ENCODE data around the gene PDZD2. TPM values are rescaled to one million over a fixed set of nuclear protein-coding genes. Genes with fewer than 3 reads are reported as not detected.

The PDZD2 gene
- total RNA-seq, 4 donors from 2014 or later, result 6.2 to 21.4 (median 11.8) TPM

GRCh38 chr5:31823472-31823871, 184.5 kb downstream of the PDZD2 start:
- TF ChIP-seq POLR2A (IDR thresholded peaks at IDR 0.05), result no peak
- TF ChIP-seq CTCF (IDR thresholded peaks at IDR 0.05), result no peak
- Histone ChIP-seq H3K4me1 (no peaks in the 10 kb centered on the region), H3K27ac (no peak overlapping the region), H3K9me3 (peaks cover 0 to 4% of the 10 kb centered on the region in 2 donors), H3K27me3 (no peaks in the 10 kb centered on the region), H3K36me3 (no peaks in the 10 kb centered on the region), H3K4me3 (no peak overlapping the region)
- no peak for DNase-seq
- intact Hi-C loops (cut with DNase I; ENCODE audit: low total_unique reads), result no loop called here

- intact Hi-C loops (cut with DNase I; ENCODE audit: low total_unique reads), result no loop called here
- no peak overlapping the region for H3K4me3 ChIP-seq
- DNase-seq, result no peak
These were observed 186.1 kb downstream of the PDZD2 start for GRCh38 chr5:31824869-31825517.

GRCh38 chr5:31825518-31826068, 186.7 kb downstream of the PDZD2 start:
- peaks cover 0 to 6% of the 10 kb centered on the region in 2 donors for H3K9me3 ChIP-seq
- no peaks in the 10 kb centered on the region for H3K4me1 ChIP-seq
- peak; percentile 58 to 59 for DNase-seq
- intact Hi-C loops (cut with DNase I; ENCODE audit: low total_unique reads), result no loop called here
- no peak overlapping the region for H3K27ac ChIP-seq
- no peaks in the 10 kb centered on the region for H3K27me3 ChIP-seq
- no peak overlapping the region for H3K4me3 ChIP-seq
- no peaks in the 10 kb centered on the region for H3K36me3 ChIP-seq
- TF ChIP-seq CTCF (IDR thresholded peaks at IDR 0.05), result peak; percentile 63 to 81 (median 76)
- no peak for TF ChIP-seq POLR2A (IDR thresholded peaks at IDR 0.05)

More at GRCh38 chr5:31824869-31825517, 186.1 kb downstream of the PDZD2 start:
- Histone ChIP-seq H3K9me3 (peaks cover 0 to 6% of the 10 kb centered on the region in 2 donors), H3K27ac (no peak overlapping the region), H3K27me3 (no peaks in the 10 kb centered on the region), H3K36me3 (no peaks in the 10 kb centered on the region), H3K4me1 (no peaks in the 10 kb centered on the region)
- TF ChIP-seq POLR2A (IDR thresholded peaks at IDR 0.05) (no peak), CTCF (IDR thresholded peaks at IDR 0.05) (no peak)

GRCh38 chr5:31827867-31828266, 188.9 kb downstream of the PDZD2 start:
- Histone ChIP-seq H3K27ac (no peak overlapping the region), H3K9me3 (peaks cover 0 to 6% of the 10 kb centered on the region in 2 donors), H3K4me3 (no peak overlapping the region), H3K27me3 (no peaks in the 10 kb centered on the region), H3K4me1 (no peaks in the 10 kb centered on the region), H3K36me3 (no peaks in the 10 kb centered on the region)
- intact Hi-C loops (cut with DNase I; ENCODE audit: low total_unique reads), result no loop called here
- TF ChIP-seq CTCF (IDR thresholded peaks at IDR 0.05) (no peak), POLR2A (IDR thresholded peaks at IDR 0.05) (no peak)
- DNase-seq, result no peak

GRCh38 chr5:31832966-31833365, 194.0 kb downstream of the PDZD2 start:
- intact Hi-C loops (cut with DNase I; ENCODE audit: low total_unique reads), result loop anchor here (5.0 kb wide), 1 partner anchor 249 kb away; no protein-coding TSS in a partner anchor
- no peaks in the 10 kb centered on the region for H3K36me3 ChIP-seq
- no peak overlapping the region for H3K4me3 ChIP-seq
- H3K27ac ChIP-seq, result no peak overlapping the region
- no peak for DNase-seq
- TF ChIP-seq CTCF (IDR thresholded peaks at IDR 0.05) (no peak), POLR2A (IDR thresholded peaks at IDR 0.05) (no peak)
- H3K9me3 ChIP-seq, result peaks cover 0 to 6% of the 10 kb centered on the region in 2 donors
- H3K27me3 ChIP-seq, result no peaks in the 10 kb centered on the region
- H3K4me1 ChIP-seq, result no peaks in the 10 kb centered on the region
